Stomach (tissue), 4 donors: Measurements from ENCODE around the gene PLSCR3.
"Not testable (repeated sequence)": the region's sequence is repeated elsewhere in the genome, so short reads cannot be mapped to it uniquely, and the experiment has no call there.

Experiments used
- POLR2A ChIP-seq, 4 donors: fragments of 450-650 bp; IDR thresholded peaks; one replicate each; pipeline ENCODE4 v1.6.1; 2016; ENCODE audit warnings: antibody characterized with exemption in 4 of 4, control low read depth in 2 of 4, mild to moderate bottlenecking in 1 of 4, moderate library complexity in 1 of 4
- POLR2AphosphoS5 ChIP-seq, 3 donors: sonication (generic); formaldehyde crosslinking; IDR thresholded peaks; one replicate each; pipeline ENCODE4 v1.6.1; 2016; ENCODE audit warnings: antibody characterized with exemption in 3 of 3

DNA sequence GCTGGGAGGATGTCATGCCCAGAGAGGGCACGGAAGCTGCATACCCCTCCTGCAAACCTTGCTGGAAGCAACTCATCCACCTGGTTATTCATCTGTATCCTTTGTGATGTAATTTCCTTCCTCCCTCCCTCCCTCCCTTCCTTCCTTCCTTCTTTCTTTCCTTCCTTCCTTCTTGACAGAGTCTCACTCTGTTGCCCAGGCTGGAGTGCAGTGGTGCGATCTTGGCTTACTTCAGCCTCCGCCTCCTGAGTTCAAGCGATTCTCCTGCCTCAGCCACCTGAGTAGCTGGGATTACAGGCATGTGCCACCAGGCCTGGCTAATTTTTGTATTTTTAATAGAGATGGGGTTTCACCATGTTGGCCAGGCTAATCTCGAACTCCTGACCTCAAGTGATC lies 25.7 kb downstream of the PLSCR3 start:
- TF ChIP-seq POLR2A, POLR2AphosphoS5 (IDR thresholded peaks at IDR 0.05): not testable (repeated sequence)
